ENCODE measurements around the gene ARFRP1. TPM values are rescaled to one million over a fixed set of nuclear protein-coding genes. Genes with fewer than 3 reads are reported as not detected.

Gene ARFRP1
- total RNA-seq, 1 experiment from 2014 or later: 42.7 TPM

GRCh38 chr20:63753381-63753780, 45.6 kb upstream of the ARFRP1 start:
- H3K4me2 ChIP-seq (ENCODE audit: insufficient read depth, insufficient read length, low read length): no peak overlapping the region
- no peaks in the 10 kb centered on the region for H3K23me2 ChIP-seq (ENCODE audit: insufficient read length, low read depth, low read length, poor library complexity, severe bottlenecking)
- Mint-ChIP-seq H3K4me3 (no peak overlapping the region), H3K9me3 (no peaks in the 10 kb centered on the region), H3K36me3 (ENCODE audit: insufficient read depth in 1 of 3, low read depth in 3 of 3) (peaks cover 0 to 5% (median 0%) of the 10 kb centered on the region in 3 experiments; a peak in 3 of 7 replicates), H3K27ac (peak overlapping the region in 1 of 3 experiments; percentile 40; a peak in 1 of 7 replicates), H3K27me3 (ENCODE audit: low read depth) (no peaks in the 10 kb centered on the region), H3K4me1 (peaks cover 14 to 22% of the 10 kb centered on the region in 2 experiments)
- no peaks in the 10 kb centered on the region for H3K79me1 ChIP-seq (ENCODE audit: insufficient read depth, low read depth, low read length, poor library complexity, severe bottlenecking)
- H2AK5ac ChIP-seq (ENCODE audit: insufficient read length, low read length): no peak overlapping the region
- H2BK20ac ChIP-seq (ENCODE audit: low read depth, low read length, poor library complexity, severe bottlenecking): no peak overlapping the region
- H4K91ac ChIP-seq (ENCODE audit: insufficient read length, low read depth, low read length): no peak overlapping the region
- H4K8ac ChIP-seq (replicated peaks; ENCODE audit: insufficient read length, low read depth, low read length): no peak overlapping the region
- no peak overlapping the region for H2BK15ac ChIP-seq (ENCODE audit: low read depth, low read length)
- no peaks in the 10 kb centered on the region; the same call in 1 of the 2 replicates for H3K4me1 ChIP-seq (ENCODE audit: insufficient read depth, low read length)
- no peak overlapping the region for H3K23ac ChIP-seq (ENCODE audit: insufficient read length, low read depth, low read length)
- no peaks in the 10 kb centered on the region for H3K79me2 ChIP-seq (ENCODE audit: insufficient read depth, low read length)
- H2BK12ac ChIP-seq (ENCODE audit: insufficient read length, low read depth, low read length): no peak overlapping the region
- no peak overlapping the region for H2BK120ac ChIP-seq (ENCODE audit: low read depth, low read length, poor library complexity, severe bottlenecking)
- H3K27me3 ChIP-seq (ENCODE audit: insufficient read depth, low read length): no peaks in the 10 kb centered on the region
- no peak overlapping the region for H4K5ac ChIP-seq (ENCODE audit: insufficient read length, low read depth, low read length)
- H3K56ac ChIP-seq (ENCODE audit: insufficient read length, low read depth, low read length): no peak overlapping the region
- no peak overlapping the region for H3K18ac ChIP-seq (ENCODE audit: insufficient read length, low read depth, low read length)
- no CpG with 5 or more reads among the region's 13 CpGs for WGBS (ENCODE audit: extremely low coverage, insufficient read length, low lambda C conversion rate)
- H3K9me3 ChIP-seq (ENCODE audit: control insufficient read depth, low read depth, low read length): no peaks in the 10 kb centered on the region
- peak; percentile 27 for DNase-seq
- no peak overlapping the region for H2BK5ac ChIP-seq (ENCODE audit: insufficient read length, low read length)
- H4K20me1 ChIP-seq (ENCODE audit: control insufficient read depth, insufficient read depth, insufficient read length): no peaks in the 10 kb centered on the region
- H3T11ph ChIP-seq (ENCODE audit: low read length): no peak overlapping the region
- H3K27ac ChIP-seq (ENCODE audit: insufficient read length, low read depth, low read length): no peak overlapping the region
- no peak for TF ChIP-seq CTCF (conservative IDR thresholded peaks at IDR 0.05)
- no peak overlapping the region for H3K9ac ChIP-seq (ENCODE audit: extremely low read depth, insufficient read length, low read length)
- H2AFZ ChIP-seq (ENCODE audit: low read length): no peak overlapping the region
- no peak overlapping the region for H3K14ac ChIP-seq (ENCODE audit: insufficient read depth, low read length)
- no peak overlapping the region for H3K4ac ChIP-seq (ENCODE audit: low read depth, low read length)
